OCI-LY3 (cell line): Measurements from ENCODE around the gene TNFRSF8.
A peak's percentile ranks its signal among the peaks of the same experiment; 100 is the strongest.

Experiments used
- H2AFZ ChIP-seq: fragments of 200-600, 300-600 bp; shearing (Covaris generic); 2 replicates; pipeline ENCODE4 v1.6.0; 2014; ENCODE audit warnings: antibody characterized with exemption, low read depth, low read length
- H3K27ac ChIP-seq: fragments of 200-600, 300-600 bp; sonication (generic); 2 replicates; pipeline ENCODE4 v1.5.1; 2014; ENCODE audit warnings: mild to moderate bottlenecking, low read length, moderate library complexity, mixed read lengths
- H3K27me3 ChIP-seq: fragments of 200-600, 300-600 bp; sonication (generic); 2 replicates; pipeline ENCODE4 v1.6.1; 2014; ENCODE audit warnings: low read depth, low read length, mixed read lengths
- H3K36me3 ChIP-seq: fragments of 200-600, 300-600 bp; sonication (generic); replicated peaks from 2 replicates; pipeline ENCODE3; 2014; ENCODE audit warnings: low read depth, low read length, mixed read lengths
- H3K4me1 ChIP-seq: fragments of 300-600, 200-600 bp; sonication (generic); 2 replicates; pipeline ENCODE4 v1.6.1; 2014; ENCODE audit warnings: low read length, mixed read lengths
- H3K4me2 ChIP-seq: fragments of 200-600, 300-600 bp; sonication (generic); 2 replicates; pipeline ENCODE4 v1.6.1; 2014; ENCODE audit warnings: low read length, mixed read lengths
- H3K4me3 ChIP-seq: fragments of 300-600, 200-600 bp; sonication (generic); 2 replicates; pipeline ENCODE4 v1.5.1; 2014; ENCODE audit warnings: antibody characterized with exemption, mild to moderate bottlenecking, low read length, moderate library complexity
- H3K79me2 ChIP-seq: fragments of 300-600, 200-600 bp; shearing (Covaris generic); 2 replicates; pipeline ENCODE4 v1.6.1; 2014; ENCODE audit warnings: mild to moderate bottlenecking, low read length, mixed read lengths
- H3K9ac ChIP-seq: fragments of 300-600, 200-600 bp; shearing (Covaris generic); 2 replicates; pipeline ENCODE4 v1.6.0; 2014; ENCODE audit warnings: mild to moderate bottlenecking, low read length, moderate library complexity
- H3K9me3 ChIP-seq: fragments of 200-600, 300-600 bp; shearing (Covaris generic); 2 replicates; pipeline ENCODE4 v1.6.1; 2014; ENCODE audit warnings: low read length, mixed read lengths; ENCODE audit not compliant: insufficient read depth
- H4K20me1 ChIP-seq: fragments of 200-600, 300-600 bp; sonication (generic); 2 replicates; pipeline ENCODE4 v1.6.1; 2016; ENCODE audit warnings: low read length, mixed read lengths; ENCODE audit not compliant: insufficient read depth
- CTCF ChIP-seq: fragments of 200-600, 300-600 bp; sonication (generic); IDR thresholded peaks from 2 replicates; pipeline ENCODE4 v1.5.1; 2014; ENCODE audit warnings: antibody characterized with exemption, low read length, low read depth
- EZH2phosphoT487 ChIP-seq: fragments of 200-600 bp; shearing (Covaris generic); IDR thresholded peaks from 2 replicates; pipeline ENCODE4 v1.6.1; 2018; ENCODE audit warnings: antibody characterized with exemption, mixed run types, low read depth

Gene TNFRSF8

GRCh38 chr1:12124693-12125421, 61.8 kb downstream of the TNFRSF8 start:
- TF ChIP-seq EZH2phosphoT487, result no peak
- TF ChIP-seq CTCF, result peak; percentile 77
- no peaks in the 10 kb centered on the region for H3K36me3 ChIP-seq
- H3K79me2 ChIP-seq, result no peaks in the 10 kb centered on the region
- 0 out of 2 replicates have a peak, but pooled peaks cover 2% of the 10 kb centered on the region for H3K27me3 ChIP-seq
- peak overlapping the region; percentile 23 for H3K4me2 ChIP-seq
- H3K4me1 ChIP-seq, result peaks cover 25% of the 10 kb centered on the region
- H4K20me1 ChIP-seq, result no peaks in the 10 kb centered on the region
- H3K4me3 ChIP-seq, result no peak overlapping the region
- H3K9ac ChIP-seq, result no peak overlapping the region; the same call in 1 of the 2 replicates
- H2AFZ ChIP-seq, result peak overlapping the region; percentile 23; the same call in 1 of the 2 replicates
- H3K27ac ChIP-seq, result no peak overlapping the region
- H3K9me3 ChIP-seq, result no peaks in the 10 kb centered on the region

- H4K20me1 ChIP-seq, result no peaks in the 10 kb centered on the region
- no peak overlapping the region for H2AFZ ChIP-seq
- H3K9ac ChIP-seq, result no peak overlapping the region
- no peaks in the 10 kb centered on the region for H3K79me2 ChIP-seq
- H3K4me2 ChIP-seq, result no peak overlapping the region; the same call in 1 of the 2 replicates
- no peaks in the 10 kb centered on the region for H3K9me3 ChIP-seq
- TF ChIP-seq EZH2phosphoT487 (no peak), CTCF (no peak)
- no peaks in the 10 kb centered on the region for H3K36me3 ChIP-seq
- H3K4me1 ChIP-seq, result peaks cover 25% of the 10 kb centered on the region
- H3K4me3 ChIP-seq, result no peak overlapping the region
- 0 out of 2 replicates have a peak, but pooled peaks cover 2% of the 10 kb centered on the region for H3K27me3 ChIP-seq
- no peak overlapping the region for H3K27ac ChIP-seq
These were observed 62.6 kb downstream of the TNFRSF8 start for GRCh38 chr1:12125422-12126355.

GRCh38 chr1:12126781-12127180, 63.7 kb downstream of the TNFRSF8 start:
- peaks cover 25% of the 10 kb centered on the region for H3K4me1 ChIP-seq
- no peaks in the 10 kb centered on the region for H4K20me1 ChIP-seq
- H3K9ac ChIP-seq, result no peak overlapping the region
- H3K4me2 ChIP-seq, result no peak overlapping the region
- no peaks in the 10 kb centered on the region for H3K36me3 ChIP-seq
- H3K4me3 ChIP-seq, result no peak overlapping the region
- TF ChIP-seq EZH2phosphoT487 (no peak), CTCF (no peak)
- no peaks in the 10 kb centered on the region for H3K9me3 ChIP-seq
- H2AFZ ChIP-seq, result no peak overlapping the region
- no peak overlapping the region for H3K27ac ChIP-seq
- H3K27me3 ChIP-seq, result 0 out of 2 replicates have a peak, but pooled peaks cover 2% of the 10 kb centered on the region
- H3K79me2 ChIP-seq, result no peaks in the 10 kb centered on the region
